HG02623 (cell line): ENCODE measurements around the gene LRFN4.
A peak's percentile ranks its signal among the peaks of the same experiment; 100 is the strongest.

Source experiments
- ATAC-seq: cut with Tn5 transposase; IDR thresholded peaks from one replicate; pipeline ENCODE4 v1.9.1; 2021; ENCODE audit warnings: moderate library complexity; ENCODE audit not compliant: unreplicated experiment

The LRFN4 gene

GRCh38 chr11:66857927-66858185 is 992 bp downstream of the LRFN4 start:
- ATAC-seq, result no peak

- no peak for ATAC-seq
Measured at GRCh38 chr11:66858186-66858938, 1.5 kb downstream of the LRFN4 start.

- no peak for ATAC-seq
Measured at GRCh38 chr11:66858939-66859685, 2.2 kb downstream of the LRFN4 start.

GRCh38 chr11:66859686-66860448 is 3.0 kb downstream of the LRFN4 start:
- ATAC-seq, result no peak

GRCh38 chr11:66860449-66860831 is 3.6 kb downstream of the LRFN4 start:
- no peak for ATAC-seq

- no peak for ATAC-seq
Measured at GRCh38 chr11:66861038-66861773, 4.3 kb downstream of the LRFN4 start.

GRCh38 chr11:66861774-66862558 is 5.1 kb downstream of the LRFN4 start:
- ATAC-seq, result no peak

- ATAC-seq, result no peak
Measured at GRCh38 chr11:66862559-66863037, 5.7 kb downstream of the LRFN4 start.

GRCh38 chr11:66863428-66864125 is 6.7 kb downstream of the LRFN4 start:
- no peak for ATAC-seq

GRCh38 chr11:66864172-66864901 is 7.5 kb downstream of the LRFN4 start:
- ATAC-seq, result no peak

GRCh38 chr11:66864924-66865697 is 8.2 kb downstream of the LRFN4 start:
- ATAC-seq, result no peak

- ATAC-seq, result no peak
Measured at GRCh38 chr11:66866007-66866406, 9.1 kb downstream of the LRFN4 start.

- no peak for ATAC-seq
Measured at GRCh38 chr11:66866511-66866986, 9.7 kb downstream of the LRFN4 start.

GRCh38 chr11:66867425-66868040 is 10.7 kb downstream of the LRFN4 start:
- ATAC-seq, result no peak

- ATAC-seq, result no peak
Measured at GRCh38 chr11:66868082-66868725, 11.3 kb downstream of the LRFN4 start.

GRCh38 chr11:66868726-66869566 is 12.1 kb downstream of the LRFN4 start:
- ATAC-seq, result peak; percentile 71

- ATAC-seq, result no peak
Measured at GRCh38 chr11:66869567-66869870, 12.7 kb downstream of the LRFN4 start.
